Endothelial cell of umbilical vein (primary cell): ENCODE measurements around the gene CUL3.

Source experiments
- CTCF ChIP-seq, 2 donors: IDR thresholded peaks; 1 replicate in 1 of 2; 2 replicates in 1 of 2; pipeline ENCODE4 v1.5.1; 2011; ENCODE audit warnings: low read length in 2 of 2, mild to moderate bottlenecking in 2 of 2, moderate library complexity in 2 of 2, control low read depth in 1 of 2, inconsistent platforms in 1 of 2, low read depth in 1 of 2; ENCODE audit not compliant: insufficient read depth in 1 of 2; ENCODE audit errors: extremely low read depth in 1 of 2
- EZH2 ChIP-seq: IDR thresholded peaks from 2 replicates; pipeline ENCODE4 v1.6.1; 2012; ENCODE audit warnings: borderline replicate concordance, low read depth, mild to moderate bottlenecking, moderate library complexity, low read length, inconsistent platforms; ENCODE audit not compliant: severe bottlenecking
- JUN ChIP-seq: IDR thresholded peaks from 2 replicates; pipeline ENCODE4 v1.6.1; 2011; ENCODE audit warnings: borderline replicate concordance, low read depth; ENCODE audit not compliant: insufficient read length, insufficient read depth
- POLR2AphosphoS5 ChIP-seq: IDR thresholded peaks from 2 replicates; pipeline ENCODE4 v1.6.1; 2012; ENCODE audit warnings: low read depth, mild to moderate bottlenecking, control low read depth, low read length, moderate library complexity; ENCODE audit not compliant: insufficient read depth

- TF ChIP-seq JUN, result no peak
- TF ChIP-seq CTCF (IDR thresholded peaks at IDR 0.05; ENCODE audit: extremely low read depth in 1 of 2, insufficient read depth in 1 of 2, low read depth in 1 of 2, low read length in 2 of 2), result no peak
- TF ChIP-seq POLR2AphosphoS5, result no peak
- TF ChIP-seq EZH2, result no peak
These were observed 59.4 kb downstream of the CUL3 start for GRCh38 chr2:224525774-224526173.
